ENCODE results near the gene PIGQ.

The PIGQ gene

DNA sequence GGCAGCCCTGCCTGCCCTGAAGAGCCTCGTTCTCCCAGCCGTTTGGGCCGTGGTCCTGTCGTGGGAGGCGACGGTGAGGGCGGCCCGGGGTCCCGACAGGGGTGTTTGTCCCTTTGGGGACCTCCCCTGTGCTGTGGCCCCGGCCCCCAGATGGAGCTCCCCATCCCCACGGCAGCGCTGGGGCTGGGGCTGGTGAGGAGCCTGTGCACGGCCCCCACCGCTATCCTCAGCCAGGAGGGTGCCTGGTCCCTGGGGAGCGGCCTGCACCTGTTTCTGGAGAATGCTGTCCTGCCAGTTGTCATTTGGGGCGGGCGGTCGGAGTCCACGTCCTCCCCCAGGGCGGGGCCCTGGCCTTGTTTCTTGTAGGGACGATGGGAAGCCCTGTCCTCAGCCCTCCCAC is 35.6 kb upstream of the PIGQ start:
- no peak for DNase-seq (ENCODE audit: low read depth in 3 of 3)

DNA sequence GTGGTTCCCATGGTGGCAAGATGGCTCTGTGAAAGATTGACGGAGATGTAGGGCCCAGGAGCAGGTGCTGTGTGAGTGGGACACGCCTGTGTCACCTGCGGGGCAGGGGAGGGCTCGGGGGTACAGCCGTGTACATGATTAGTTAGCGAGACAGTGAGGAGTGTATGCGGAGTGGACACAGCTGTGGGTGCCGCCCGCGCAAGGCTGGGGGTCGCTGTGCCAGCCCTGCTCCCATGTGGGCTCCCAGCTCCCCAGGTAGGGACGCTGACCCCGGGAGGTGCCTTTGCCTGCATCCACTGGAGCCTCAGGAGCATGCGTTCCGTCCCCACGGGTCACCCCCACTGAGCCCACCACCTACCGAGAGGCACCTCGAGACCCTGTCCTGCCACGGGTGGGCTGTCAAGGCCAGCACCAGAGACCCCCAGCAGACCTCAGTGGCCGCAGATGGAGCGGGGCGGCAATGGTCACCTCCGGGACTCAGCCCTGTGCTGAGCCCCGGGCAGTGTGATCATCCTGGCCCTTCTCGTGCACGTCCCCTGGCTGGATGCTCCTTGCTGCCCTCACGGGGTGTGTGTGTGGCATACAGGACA is 34.8 kb upstream of the PIGQ start:
- DNase-seq (ENCODE audit: low read depth in 3 of 3), result no peak

- DNase-seq (ENCODE audit: low read depth in 3 of 3), result no peak
Measured at GRCh38 chr16:535446-536405, 34.0 kb upstream of the PIGQ start.

DNA sequence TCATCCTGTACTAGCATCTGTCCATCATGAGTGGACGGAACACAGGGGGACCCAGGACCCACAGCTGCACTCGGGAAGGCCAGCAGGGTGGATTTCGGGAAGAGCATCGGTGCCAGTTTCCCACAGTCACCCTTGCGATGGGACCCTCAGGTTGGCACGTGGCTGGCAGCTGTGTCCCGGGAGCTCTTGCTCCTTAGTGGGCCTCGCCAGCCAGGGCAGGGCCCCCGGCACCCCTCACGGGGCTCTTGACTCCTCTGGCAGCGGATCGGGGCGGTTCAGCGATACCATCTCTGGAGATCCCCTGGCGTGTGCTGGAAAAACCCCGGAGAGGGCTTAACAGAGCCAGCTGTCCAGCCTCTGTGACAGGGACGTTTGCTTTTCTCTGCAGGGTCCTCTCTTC is 33.0 kb upstream of the PIGQ start:
- no peak for DNase-seq (ENCODE audit: low read depth in 3 of 3)

- DNase-seq (ENCODE audit: low read depth in 3 of 3), result no peak
Measured at GRCh38 chr16:537415-538335, 32.1 kb upstream of the PIGQ start.

DNA sequence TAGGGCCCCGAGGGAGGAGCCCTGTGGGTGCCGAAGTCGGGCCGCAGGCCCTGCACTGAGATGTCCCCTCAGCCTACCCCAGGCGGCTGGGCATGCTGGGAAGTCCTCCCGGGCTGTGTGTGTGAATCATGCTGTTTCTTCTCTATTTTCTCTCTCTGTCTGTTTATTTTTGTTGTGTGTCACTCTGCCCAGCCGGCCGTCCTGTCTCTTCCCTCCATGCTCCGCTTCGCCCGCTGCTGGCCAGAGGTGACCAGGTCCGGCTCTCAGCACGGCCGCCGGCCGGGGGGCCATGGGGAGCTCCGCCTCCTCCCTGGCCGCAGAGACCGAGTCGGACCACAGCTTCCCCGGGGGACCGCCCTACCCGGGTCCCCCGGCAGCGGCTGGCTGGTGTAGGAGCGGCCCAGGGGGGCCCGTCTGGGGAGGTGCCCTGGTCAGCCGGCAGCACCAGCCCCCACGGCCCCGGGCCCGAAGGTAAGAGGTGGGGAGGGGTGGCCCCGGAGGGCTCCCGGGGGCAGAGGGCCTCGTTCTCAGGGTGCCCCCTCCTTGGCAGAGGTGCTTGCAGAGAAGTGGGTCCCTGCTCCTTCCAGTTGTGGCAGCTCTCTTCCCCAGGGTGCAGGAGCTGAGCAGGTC is 29.8 kb upstream of the PIGQ start:
- DNase-seq (ENCODE audit: low read depth in 3 of 3), result no peak

- no peak for DNase-seq (ENCODE audit: low read depth in 3 of 3)
Measured at GRCh38 chr16:540645-541340, 29.0 kb upstream of the PIGQ start.

- no peak for DNase-seq (ENCODE audit: low read depth in 3 of 3)
Measured at GRCh38 chr16:543301-544164, 26.2 kb upstream of the PIGQ start.

DNA sequence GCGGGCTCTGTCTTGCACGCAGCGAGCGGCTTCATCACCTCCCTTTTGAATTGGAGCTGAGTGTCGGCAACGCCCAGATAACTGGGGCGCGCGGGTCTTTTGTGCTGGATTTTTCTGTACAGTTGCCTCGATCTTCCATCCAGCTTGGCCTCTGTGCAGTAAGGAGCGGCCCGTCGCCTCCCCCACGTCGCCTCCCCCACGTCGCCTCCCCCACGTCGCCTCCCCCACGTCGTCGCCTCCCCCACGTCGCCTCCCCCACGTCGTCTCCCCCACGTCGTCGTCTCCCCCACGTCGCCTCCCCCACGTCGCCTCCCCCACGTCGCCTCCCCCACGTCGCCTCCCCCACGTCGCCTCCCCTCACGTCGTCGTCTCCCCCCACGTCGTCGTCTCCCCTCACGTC is 25.3 kb upstream of the PIGQ start:
- no peak for DNase-seq (ENCODE audit: low read depth in 3 of 3)

DNA sequence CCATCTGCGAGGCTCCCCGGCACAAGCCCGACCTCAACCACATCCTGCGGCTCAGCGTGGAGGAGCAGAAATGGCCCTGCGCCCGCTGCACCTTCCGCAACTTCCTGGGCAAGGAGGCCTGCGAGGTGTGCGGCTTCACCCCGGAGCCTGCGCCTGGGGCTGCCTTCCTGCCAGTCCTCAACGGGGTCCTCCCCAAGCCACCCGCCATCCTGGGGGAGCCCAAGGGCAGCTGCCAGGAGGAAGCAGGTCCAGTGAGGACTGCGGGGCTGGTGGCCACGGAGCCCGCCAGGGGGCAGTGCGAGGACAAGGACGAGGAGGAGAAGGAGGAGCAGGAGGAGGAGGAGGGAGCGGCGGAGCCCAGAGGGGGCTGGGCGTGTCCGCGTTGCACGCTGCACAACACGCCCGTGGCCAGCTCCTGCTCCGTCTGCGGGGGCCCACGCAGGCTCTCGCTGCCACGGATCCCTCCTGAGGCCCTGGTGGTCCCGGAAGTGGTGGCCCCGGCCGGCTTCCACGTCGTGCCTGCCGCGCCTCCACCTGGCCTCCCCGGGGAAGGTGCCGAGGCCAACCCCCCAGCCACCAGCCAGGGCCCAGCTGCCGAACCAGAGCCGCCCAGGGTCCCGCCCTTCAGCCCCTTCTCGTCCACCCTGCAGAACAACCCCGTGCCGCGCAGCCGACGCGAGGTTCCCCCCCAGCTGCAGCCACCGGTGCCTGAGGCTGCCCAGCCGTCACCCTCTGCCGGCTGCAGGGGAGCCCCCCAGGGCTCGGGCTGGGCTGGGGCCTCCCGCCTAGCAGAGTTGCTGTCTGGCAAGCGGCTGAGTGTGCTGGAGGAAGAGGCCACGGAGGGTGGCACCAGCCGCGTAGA is 22.6 kb upstream of the PIGQ start:
- DNase-seq (ENCODE audit: low read depth in 3 of 3), result no peak

GRCh38 chr16:548586-548985 is 21.2 kb upstream of the PIGQ start:
- no peak for DNase-seq (ENCODE audit: low read depth in 3 of 3)

DNA sequence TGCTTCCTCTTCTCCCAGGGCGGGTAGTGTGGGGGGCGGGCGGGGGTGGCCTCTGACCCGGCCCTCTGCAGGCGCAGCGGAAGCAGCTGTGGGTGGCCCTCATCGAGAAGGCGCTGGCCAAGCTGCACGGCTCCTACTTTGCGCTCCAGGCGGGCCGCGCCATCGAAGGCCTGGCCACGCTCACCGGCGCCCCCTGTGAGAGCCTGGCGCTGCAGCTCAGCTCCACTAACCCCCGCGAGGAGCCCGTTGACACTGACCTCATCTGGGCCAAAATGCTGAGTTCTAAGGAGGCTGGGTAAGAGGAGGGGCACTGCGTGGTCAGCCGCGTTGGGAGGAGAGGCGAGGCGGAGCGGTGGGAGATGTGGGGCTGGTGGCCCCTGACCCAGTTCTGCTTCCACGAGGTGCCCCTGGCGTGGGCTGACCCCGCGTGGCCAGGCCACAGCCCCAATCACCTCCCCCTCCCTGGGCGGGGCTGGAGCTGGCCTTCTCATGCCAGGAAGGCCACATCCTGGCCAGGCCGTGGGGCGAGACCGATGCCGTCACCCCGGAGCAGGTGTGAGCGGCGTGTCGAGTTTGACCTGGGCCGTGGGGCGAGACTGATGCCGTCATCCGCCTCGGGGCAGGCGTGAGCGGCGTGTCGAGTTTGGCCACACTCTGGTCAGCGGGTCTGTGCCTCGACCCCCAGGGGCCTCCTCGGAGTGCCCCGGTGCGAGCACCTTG is 20.1 kb upstream of the PIGQ start:
- no peak for DNase-seq (ENCODE audit: low read depth in 3 of 3)

DNA sequence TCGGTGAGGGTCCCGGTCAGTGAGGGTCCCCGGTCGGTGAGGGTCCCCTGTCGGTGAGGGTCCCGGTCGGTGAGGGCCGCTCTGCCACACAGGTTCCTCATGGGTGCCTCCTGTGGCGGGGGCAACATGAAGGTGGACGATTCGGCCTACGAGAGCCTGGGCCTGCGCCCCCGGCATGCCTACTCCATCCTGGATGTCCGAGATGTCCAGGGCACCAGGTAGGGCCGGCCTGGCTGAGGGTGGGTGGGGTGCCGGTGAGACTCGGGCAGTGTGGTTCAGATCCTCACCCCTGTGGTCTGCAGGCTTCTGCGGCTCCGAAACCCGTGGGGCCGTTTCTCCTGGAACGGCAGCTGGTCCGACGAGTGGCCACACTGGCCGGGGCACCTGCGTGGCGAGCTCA is 18.6 kb upstream of the PIGQ start:
- no peak for DNase-seq (ENCODE audit: low read depth in 3 of 3)

- DNase-seq (ENCODE audit: low read depth in 3 of 3), result no peak
Measured at GRCh38 chr16:552171-552570, 17.6 kb upstream of the PIGQ start.

DNA sequence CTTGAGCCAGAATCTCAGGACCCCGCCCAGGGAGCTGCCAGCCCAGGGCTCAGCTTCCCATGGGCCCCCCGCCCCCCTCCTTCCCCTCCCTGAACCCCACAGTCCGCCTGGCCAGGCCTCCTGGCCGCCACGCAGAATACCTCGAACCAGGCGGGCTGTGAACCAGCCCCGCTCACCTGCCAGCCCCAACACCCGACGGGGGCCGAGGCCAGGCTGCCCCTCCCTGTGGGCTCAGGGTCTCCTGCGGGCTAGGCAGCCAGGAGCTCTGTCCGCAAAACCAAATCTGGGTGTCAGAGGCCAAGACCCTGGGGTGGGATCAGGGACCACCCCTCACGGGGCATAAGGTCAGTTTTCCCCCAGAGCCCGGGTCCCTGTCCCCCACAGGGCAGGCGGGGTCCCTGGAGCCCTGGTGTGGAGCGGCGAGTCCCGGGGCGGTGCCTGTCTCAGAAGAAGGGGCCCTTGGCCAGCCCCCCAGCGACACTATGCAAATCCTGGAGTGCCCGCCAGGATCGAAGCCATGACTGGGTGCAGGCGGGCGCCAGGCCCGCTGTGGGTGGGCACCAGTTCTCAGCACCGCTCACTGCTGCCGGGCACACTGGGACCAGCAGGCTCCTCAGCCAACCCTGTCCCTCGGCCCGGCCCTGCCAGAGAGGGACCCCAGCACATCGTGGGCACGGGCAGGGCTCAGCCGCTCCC is 16.0 kb upstream of the PIGQ start:
- no peak for DNase-seq (ENCODE audit: low read depth in 3 of 3)

GRCh38 chr16:554297-554621 is 15.5 kb upstream of the PIGQ start:
- no peak for DNase-seq (ENCODE audit: low read depth in 3 of 3)

DNA sequence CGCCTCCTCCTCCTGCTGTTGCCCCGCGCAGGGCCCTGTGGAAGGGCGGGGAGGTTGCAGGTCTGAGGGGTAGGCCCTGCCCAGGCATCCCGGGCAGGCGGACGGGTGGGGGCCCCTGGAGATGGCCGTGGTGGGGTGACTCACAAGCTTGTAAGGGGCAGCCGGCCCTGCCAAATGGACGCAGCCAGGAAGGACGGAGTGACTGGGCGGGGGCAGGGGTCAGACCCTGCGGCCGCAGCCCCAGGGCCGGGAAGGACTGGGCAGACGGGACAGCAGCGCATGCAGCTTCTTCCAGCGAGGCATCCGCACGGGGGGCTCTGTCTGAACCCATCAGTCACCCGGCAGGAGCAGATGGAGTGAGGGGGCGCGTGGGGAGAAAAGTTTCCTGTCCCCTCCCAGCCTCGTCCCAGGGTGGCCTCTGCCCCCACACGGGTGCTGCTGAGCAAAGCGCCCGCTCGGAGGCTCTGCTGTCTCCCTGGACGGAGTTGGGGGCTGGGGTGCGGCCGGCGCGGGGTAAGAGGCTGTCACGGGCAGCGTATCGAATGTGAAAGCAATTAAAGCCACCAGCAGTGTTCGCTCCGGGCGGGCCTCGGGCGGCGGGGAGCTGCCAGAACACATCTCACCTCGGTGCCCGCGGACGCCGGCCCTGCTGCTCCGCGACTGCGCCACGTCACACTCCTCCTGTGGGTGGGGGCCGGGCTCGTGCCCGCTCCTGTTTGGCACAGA is 15.0 kb upstream of the PIGQ start:
- DNase-seq (ENCODE audit: low read depth in 3 of 3), result no peak
